GM12872 (cell line): ENCODE results near the gene SMARCA5.

Source experiments
- CTCF ChIP-seq: IDR thresholded peaks from 3 replicates; pipeline ENCODE4 v1.5.1; 2011; ENCODE audit warnings: low read depth, mild to moderate bottlenecking, low read length, moderate library complexity; ENCODE audit not compliant: insufficient read depth

The SMARCA5 gene

DNA sequence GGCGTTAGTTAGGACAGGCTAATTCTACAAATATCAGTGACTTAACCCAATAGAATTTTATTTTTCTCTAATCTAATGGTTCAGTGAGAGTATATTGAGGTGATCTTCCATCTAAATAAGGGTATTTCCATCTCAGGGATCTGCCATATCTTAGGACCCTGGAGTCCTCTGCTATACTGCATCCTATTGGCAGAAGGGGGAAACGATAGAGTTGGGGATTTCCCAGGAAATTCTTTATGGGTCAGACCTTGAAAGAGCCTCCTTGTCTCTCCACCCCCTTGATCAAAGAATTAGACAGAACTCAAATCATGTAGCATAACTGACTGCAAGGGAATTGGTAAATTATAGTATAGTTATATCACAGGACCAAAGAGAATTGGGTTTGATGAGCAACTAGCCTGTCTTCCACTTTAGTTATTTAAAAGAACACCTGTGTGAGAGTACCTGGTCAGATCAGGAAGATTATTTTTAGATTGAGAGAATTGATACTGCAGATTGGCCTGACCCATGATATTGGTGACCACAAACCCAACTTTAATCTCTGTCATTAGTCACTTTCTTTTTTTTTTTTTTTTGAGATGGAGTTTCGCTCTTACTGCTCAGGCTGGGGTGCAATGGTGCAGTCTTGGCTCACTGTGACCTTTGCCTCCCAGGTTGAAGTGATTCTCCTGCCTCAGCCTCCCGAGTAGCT lies 25.6 kb downstream of the SMARCA5 start:
- TF ChIP-seq CTCF: no peak

DNA sequence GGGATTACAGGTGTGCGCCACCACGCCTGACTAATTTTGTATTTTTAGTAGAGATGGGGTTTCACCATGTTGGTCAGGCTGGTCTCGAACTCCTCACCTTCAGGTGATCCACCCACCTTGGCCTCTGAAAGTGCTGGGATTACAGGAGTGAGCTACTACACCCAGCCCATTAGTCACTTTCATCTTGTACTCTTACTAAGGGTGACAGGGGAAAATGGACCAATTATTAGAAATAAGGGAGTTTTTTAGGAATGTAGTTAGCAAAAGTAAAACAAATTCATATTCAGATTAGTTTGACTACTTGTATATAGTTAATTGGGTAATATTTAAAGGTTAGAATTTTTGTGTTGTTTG lies 26.1 kb downstream of the SMARCA5 start:
- TF ChIP-seq CTCF: no peak

GRCh38 chr4:143549928-143550327 lies 36.4 kb downstream of the SMARCA5 start:
- TF ChIP-seq CTCF: no peak

DNA sequence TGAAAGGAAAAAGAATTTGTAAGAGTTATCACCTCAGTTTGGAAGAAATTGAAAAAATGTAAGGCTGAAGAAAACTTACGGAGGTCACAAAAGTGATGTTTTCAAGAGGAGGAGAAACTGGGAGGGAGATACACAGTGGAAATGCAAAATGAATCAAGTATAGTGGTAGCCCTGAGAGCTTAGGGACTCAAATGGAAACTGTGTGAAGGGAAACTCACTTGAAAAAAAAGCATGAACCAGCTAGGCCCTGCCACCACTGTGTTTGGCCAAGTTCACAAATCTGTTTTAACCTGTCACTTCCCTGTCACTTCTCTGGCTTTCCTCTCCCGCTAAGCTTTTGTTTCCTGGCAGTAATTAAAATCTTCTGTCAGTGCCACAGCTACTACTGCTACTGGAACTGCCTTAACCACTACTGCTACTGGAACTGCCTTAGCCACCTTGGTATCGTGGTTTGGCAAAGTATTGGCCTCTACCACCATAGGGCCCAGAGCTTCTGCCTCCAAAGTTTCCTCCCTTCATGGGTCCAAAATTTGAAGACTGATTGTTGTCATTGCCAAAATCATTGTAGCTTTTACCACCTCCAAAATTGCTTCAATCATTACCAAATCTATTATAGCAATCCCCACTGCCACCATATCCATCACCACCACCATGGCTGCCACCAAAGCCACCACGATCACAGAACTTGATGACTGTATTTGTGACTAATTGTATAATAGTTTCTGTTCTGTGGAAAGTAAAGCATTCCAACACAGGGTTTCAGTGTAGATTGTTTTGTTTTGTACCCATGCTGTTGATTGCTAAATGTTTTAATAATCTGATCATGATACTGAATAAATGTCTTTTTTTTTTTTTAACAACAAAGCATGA lies 41.5 kb downstream of the SMARCA5 start:
- no peak for TF ChIP-seq CTCF

DNA sequence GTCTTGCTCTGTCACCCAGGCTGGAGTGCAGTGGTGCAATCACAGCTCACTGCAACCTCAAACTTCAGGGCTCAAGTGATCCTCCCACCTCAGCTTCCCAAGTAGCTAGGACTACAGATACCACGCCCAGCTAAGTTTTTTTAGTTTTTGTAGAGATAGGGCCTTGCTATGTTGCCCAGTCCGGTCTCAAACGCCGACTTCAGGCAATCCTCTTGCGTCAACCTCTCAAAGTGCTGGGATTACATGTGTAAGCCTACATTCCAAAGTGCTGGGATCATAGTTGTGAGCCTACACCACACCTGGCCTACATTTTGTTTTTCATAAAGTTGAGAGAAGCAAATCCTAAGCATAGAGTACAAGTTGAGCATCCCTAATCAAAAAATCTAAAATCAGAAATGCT lies 42.2 kb downstream of the SMARCA5 start:
- TF ChIP-seq CTCF: no peak

GRCh38 chr4:143558286-143558685 lies 44.8 kb downstream of the SMARCA5 start:
- TF ChIP-seq CTCF: no peak

- peak; percentile 79 for TF ChIP-seq CTCF
These were observed 45.6 kb downstream of the SMARCA5 start for GRCh38 chr4:143558823-143559756.
